ENCODE results near the gene WDR27.

WDR27 gene

GRCh38 chr6:169725125-169726048 is 23.6 kb upstream of the WDR27 start:
- H3K4me2 ChIP-seq (ENCODE audit: low read depth, low read length, poor library complexity, severe bottlenecking) = peak overlapping the region; percentile 61
- peak overlapping the region; percentile 90 for H2AFZ ChIP-seq (ENCODE audit: low read depth, low read length, severe bottlenecking)
- peaks cover 20% of the 10 kb centered on the region for H4K20me1 ChIP-seq (ENCODE audit: low read depth, low read length)

GRCh38 chr6:169724494-169725124 is 22.8 kb upstream of the WDR27 start, which contains the start of gene PHF10:
Gene PHF10, minus strand, starts transcription at chr6:169724500. Its CDS starts 569 bp downstream, at chr6:169723931.
- peaks cover 34% of the 10 kb centered on the region for H3F3A ChIP-seq (ENCODE audit: insufficient read depth)
- TF ChIP-seq CTCF (IDR thresholded peaks at IDR 0.05; ENCODE audit: insufficient read depth, low read length, poor library complexity, severe bottlenecking) = no peak
- no peak for TF ChIP-seq EZH2phosphoT487 (conservative IDR thresholded peaks at IDR 0.05; ENCODE audit: low read length)
- peaks cover 38% of the 10 kb centered on the region for H3K79me2 ChIP-seq (ENCODE audit: insufficient read depth, low read length)
- H3K9me3 ChIP-seq (ENCODE audit: insufficient read depth, low read length) = no peaks in the 10 kb centered on the region
- peak within 1 kb of the TSS; percentile 78 for H3K9ac ChIP-seq (ENCODE audit: low read length)
- peak within 1 kb of the TSS; percentile 90 for H2AFZ ChIP-seq (ENCODE audit: low read depth, low read length, severe bottlenecking)
- H3K4me3 ChIP-seq (ENCODE audit: insufficient read depth, low read length, poor library complexity, severe bottlenecking) = peak within 1 kb of the TSS; percentile 78
- peaks cover 21% of the 10 kb centered on the region for H4K20me1 ChIP-seq (ENCODE audit: low read depth, low read length)
- H3K27me3 ChIP-seq (ENCODE audit: low read length) = no peaks in the 10 kb centered on the region
- no peaks in the 10 kb centered on the region for H3K9me2 ChIP-seq (replicated peaks; ENCODE audit: insufficient read depth, low read length)
- H3K4me2 ChIP-seq (ENCODE audit: low read depth, low read length, poor library complexity, severe bottlenecking) = peak within 1 kb of the TSS; percentile 95
- peak within 1 kb of the TSS; percentile 73 for H3K27ac ChIP-seq (ENCODE audit: low read depth, low read length)
- H3K36me3 ChIP-seq (ENCODE audit: low read length) = no peaks in the 10 kb centered on the region

More at GRCh38 chr6:169725125-169726048, 23.6 kb upstream of the WDR27 start:
- peaks cover 29% of the 10 kb centered on the region for H3F3A ChIP-seq (ENCODE audit: insufficient read depth)
- H3K27me3 ChIP-seq (ENCODE audit: low read length) = no peaks in the 10 kb centered on the region
- H3K9me2 ChIP-seq (replicated peaks; ENCODE audit: insufficient read depth, low read length) = no peaks in the 10 kb centered on the region
- no peak for TF ChIP-seq EZH2phosphoT487 (conservative IDR thresholded peaks at IDR 0.05; ENCODE audit: low read length)
- TF ChIP-seq CTCF (IDR thresholded peaks at IDR 0.05; ENCODE audit: insufficient read depth, low read length, poor library complexity, severe bottlenecking) = no peak
- peaks cover 30% of the 10 kb centered on the region for H3K79me2 ChIP-seq (ENCODE audit: insufficient read depth, low read length)
- no peak overlapping the region for H3K27ac ChIP-seq (ENCODE audit: low read depth, low read length)
- H3K9ac ChIP-seq (ENCODE audit: low read length) = peak overlapping the region; percentile 71
- H3K9me3 ChIP-seq (ENCODE audit: insufficient read depth, low read length) = no peaks in the 10 kb centered on the region
- H3K36me3 ChIP-seq (ENCODE audit: low read length) = no peaks in the 10 kb centered on the region
- H3K4me3 ChIP-seq (ENCODE audit: insufficient read depth, low read length, poor library complexity, severe bottlenecking) = peak overlapping the region; percentile 77

GRCh38 chr6:169723991-169724493 is 22.2 kb upstream of the WDR27 start:
- H3K27me3 ChIP-seq (ENCODE audit: low read length) = no peaks in the 10 kb centered on the region
- no peak for TF ChIP-seq CTCF (IDR thresholded peaks at IDR 0.05; ENCODE audit: insufficient read depth, low read length, poor library complexity, severe bottlenecking)
- TF ChIP-seq EZH2phosphoT487 (conservative IDR thresholded peaks at IDR 0.05; ENCODE audit: low read length) = no peak
- H3K9ac ChIP-seq (ENCODE audit: low read length) = peak overlapping the region; percentile 48; the same call in 1 of the 2 replicates
- peak overlapping the region; percentile 53 for H3K4me3 ChIP-seq (ENCODE audit: insufficient read depth, low read length, poor library complexity, severe bottlenecking)
- H3K27ac ChIP-seq (ENCODE audit: low read depth, low read length) = no peak overlapping the region; the same call in 1 of the 2 replicates
- peaks cover 43% of the 10 kb centered on the region for H3K79me2 ChIP-seq (ENCODE audit: insufficient read depth, low read length)
- H3K36me3 ChIP-seq (ENCODE audit: low read length) = peaks cover under 1% of the 10 kb centered on the region; the same call in 1 of the 2 replicates
- peaks cover 21% of the 10 kb centered on the region for H4K20me1 ChIP-seq (ENCODE audit: low read depth, low read length)
- H3K4me2 ChIP-seq (ENCODE audit: low read depth, low read length, poor library complexity, severe bottlenecking) = peak overlapping the region; percentile 32
- H3K9me2 ChIP-seq (replicated peaks; ENCODE audit: insufficient read depth, low read length) = no peaks in the 10 kb centered on the region
- H2AFZ ChIP-seq (ENCODE audit: low read depth, low read length, severe bottlenecking) = no peak overlapping the region
- no peaks in the 10 kb centered on the region for H3K9me3 ChIP-seq (ENCODE audit: insufficient read depth, low read length)
- peaks cover 34% of the 10 kb centered on the region for H3F3A ChIP-seq (ENCODE audit: insufficient read depth)
